Muscle layer of colon (tissue), 2 donors: Measurements from ENCODE around the gene SYCE3.
A peak's percentile ranks its signal among the peaks of the same experiment; 100 is the strongest.

Experiments
- H3K27ac ChIP-seq: one replicate; pipeline ENCODE4 v1.7.0; 2013; ENCODE audit warnings: low read depth, mild to moderate bottlenecking, low read length, moderate library complexity
- H3K27me3 ChIP-seq, 2 donors: one replicate each; pipeline ENCODE4 v1.7.0; 2013; ENCODE audit warnings: low read length in 2 of 2, mild to moderate bottlenecking in 2 of 2; ENCODE audit not compliant: insufficient read depth in 2 of 2, control insufficient read depth in 1 of 2
- H3K36me3 ChIP-seq: one replicate; pipeline ENCODE4 v1.7.0; 2013; ENCODE audit warnings: mild to moderate bottlenecking, low read length; ENCODE audit not compliant: insufficient read depth
- H3K4me1 ChIP-seq: one replicate; pipeline ENCODE4 v1.7.0; 2013; ENCODE audit warnings: mild to moderate bottlenecking, low read length; ENCODE audit not compliant: insufficient read depth
- H3K4me3 ChIP-seq, 2 donors: one replicate each; pipeline ENCODE4 v1.7.0; 2013; ENCODE audit warnings: low read length in 2 of 2, low read depth in 1 of 2, mild to moderate bottlenecking in 1 of 2, moderate library complexity in 1 of 2
- H3K9ac ChIP-seq: one replicate; pipeline ENCODE4 v1.7.0; 2013; ENCODE audit warnings: low read length
- H3K9me3 ChIP-seq: one replicate; pipeline ENCODE4 v1.7.0; 2013; ENCODE audit warnings: mild to moderate bottlenecking, low read length
- donor health status: abdominal sarcoma.
- donor health status: Adenocarcinoma of cecum.

SYCE3 gene

GRCh38 chr22:50597097-50597496, 34.4 kb upstream of the SYCE3 start:
- Histone ChIP-seq H3K4me3 (no peak overlapping the region), H3K9ac (no peak overlapping the region), H3K27me3 (peaks cover 12 to 28% of the 10 kb centered on the region in 2 donors), H3K4me1 (no peaks in the 10 kb centered on the region), H3K9me3 (no peaks in the 10 kb centered on the region), H3K27ac (no peak overlapping the region), H3K36me3 (no peaks in the 10 kb centered on the region)

GRCh38 chr22:50595189-50595588, 32.5 kb upstream of the SYCE3 start:
- no peak overlapping the region for H3K4me3 ChIP-seq
- H3K36me3 ChIP-seq: no peaks in the 10 kb centered on the region
- no peaks in the 10 kb centered on the region for H3K4me1 ChIP-seq
- H3K9me3 ChIP-seq: no peaks in the 10 kb centered on the region
- peaks cover 6 to 17% of the 10 kb centered on the region in 2 donors for H3K27me3 ChIP-seq
- H3K9ac ChIP-seq: no peak overlapping the region
- no peak overlapping the region for H3K27ac ChIP-seq

GRCh38 chr22:50587407-50587806, 24.7 kb upstream of the SYCE3 start:
- Histone ChIP-seq H3K9ac (no peak overlapping the region), H3K4me1 (peaks cover 8% of the 10 kb centered on the region), H3K36me3 (no peaks in the 10 kb centered on the region), H3K27me3 (no peaks in the 10 kb centered on the region), H3K27ac (no peak overlapping the region), H3K9me3 (no peaks in the 10 kb centered on the region), H3K4me3 (no peak overlapping the region)

- Histone ChIP-seq H3K27ac (no peak overlapping the region), H3K9ac (no peak overlapping the region), H3K27me3 (no peaks in the 10 kb centered on the region), H3K4me1 (peaks cover 13% of the 10 kb centered on the region), H3K9me3 (no peaks in the 10 kb centered on the region), H3K36me3 (no peaks in the 10 kb centered on the region), H3K4me3 (no peak overlapping the region)
Observed at GRCh38 chr22:50586416-50586815, 23.7 kb upstream of the SYCE3 start.

GRCh38 chr22:50585781-50586180, 23.1 kb upstream of the SYCE3 start:
- no peaks in the 10 kb centered on the region for H3K27me3 ChIP-seq
- peaks cover 18% of the 10 kb centered on the region for H3K4me1 ChIP-seq
- no peaks in the 10 kb centered on the region for H3K36me3 ChIP-seq
- H3K27ac ChIP-seq: no peak overlapping the region
- H3K9me3 ChIP-seq: no peaks in the 10 kb centered on the region
- H3K9ac ChIP-seq: no peak overlapping the region
- no peak overlapping the region for H3K4me3 ChIP-seq

GRCh38 chr22:50585238-50585637, 22.5 kb upstream of the SYCE3 start:
- Histone ChIP-seq H3K9me3 (no peaks in the 10 kb centered on the region), H3K4me3 (no peak overlapping the region), H3K27ac (no peak overlapping the region), H3K36me3 (peaks cover 4% of the 10 kb centered on the region), H3K9ac (no peak overlapping the region), H3K27me3 (no peaks in the 10 kb centered on the region), H3K4me1 (peaks cover 18% of the 10 kb centered on the region)

GRCh38 chr22:50584106-50585096, 21.7 kb upstream of the SYCE3 start:
- Histone ChIP-seq H3K9ac (no peak overlapping the region), H3K27ac (no peak overlapping the region), H3K9me3 (no peaks in the 10 kb centered on the region), H3K36me3 (peaks cover 4% of the 10 kb centered on the region), H3K4me3 (no peak overlapping the region), H3K27me3 (no peaks in the 10 kb centered on the region), H3K4me1 (peaks cover 18% of the 10 kb centered on the region)

GRCh38 chr22:50583294-50583861, 20.7 kb upstream of the SYCE3 start:
- no peak overlapping the region for H3K27ac ChIP-seq
- peak overlapping the region; percentile 55 for H3K9ac ChIP-seq

GRCh38 chr22:50582493-50583293, 20.0 kb upstream of the SYCE3 start, which contains the start of gene CHKB:
TSS of gene CHKB (minus strand) at chr22:50582849. CDS start at chr22:50582781, 68 bp downstream.
- Histone ChIP-seq H3K36me3 (peaks cover 4% of the 10 kb centered on the region), H3K4me3 (peak within 1 kb of the TSS; percentile 79 to 95), H3K27me3 (peaks cover 0 to 8% of the 10 kb centered on the region in 2 donors), H3K9me3 (no peaks in the 10 kb centered on the region), H3K9ac (peak within 1 kb of the TSS; percentile 67), H3K4me1 (peaks cover 26% of the 10 kb centered on the region), H3K27ac (peak within 1 kb of the TSS; percentile 84)

More at GRCh38 chr22:50583294-50583861, 20.7 kb upstream of the SYCE3 start:
- Histone ChIP-seq H3K36me3 (peaks cover 4% of the 10 kb centered on the region), H3K4me1 (peaks cover 23% of the 10 kb centered on the region), H3K4me3 (peak overlapping the region; percentile 67 to 79), H3K27me3 (peaks cover 0 to 3% of the 10 kb centered on the region in 2 donors), H3K9me3 (no peaks in the 10 kb centered on the region)

- Histone ChIP-seq H3K27ac (peak overlapping the region; percentile 84), H3K36me3 (peaks cover 4% of the 10 kb centered on the region), H3K9ac (peak overlapping the region; percentile 67), H3K9me3 (no peaks in the 10 kb centered on the region), H3K4me1 (peaks cover 26% of the 10 kb centered on the region), H3K4me3 (peak overlapping the region; percentile 79 to 95), H3K27me3 (peaks cover 0 to 13% of the 10 kb centered on the region in 2 donors)
Observed at GRCh38 chr22:50581950-50582492, 19.3 kb upstream of the SYCE3 start.
